Inflammatory macrophage treated with lipopolysaccharide for 4 hours (primary cell): ENCODE data around the gene DEFB126.
"Not testable (repeated sequence)": the region's sequence is repeated elsewhere in the genome, so short reads cannot be mapped to it uniquely, and the experiment has no call there.

Experiments
- DNase-seq: peaks from one replicate; pipeline ENCODE4 v3.0.0-alpha.2; 2020

Gene DEFB126

GRCh38 chr20:142290-142689 is at the start of gene DEFB126:
Gene DEFB126 (plus strand): TSS chr20:142590. CDS start chr20:142629, 39 bp downstream.
- DNase-seq = no peak

- DNase-seq = no peak
These were observed 48.7 kb upstream of the DEFB126 start for GRCh38 chr20:93641-94040.

GRCh38 chr20:95215-95614 is 47.2 kb upstream of the DEFB126 start:
- no peak for DNase-seq

- DNase-seq = not testable (repeated sequence)
These were observed 44.7 kb upstream of the DEFB126 start for GRCh38 chr20:97691-98090.

- no peak for DNase-seq
These were observed 40.4 kb upstream of the DEFB126 start for GRCh38 chr20:101975-102374.

- no peak for DNase-seq
These were observed 38.9 kb upstream of the DEFB126 start for GRCh38 chr20:103456-103855.

- DNase-seq = no peak
These were observed 30.0 kb upstream of the DEFB126 start for GRCh38 chr20:112396-112795.

- DNase-seq = no peak
These were observed 24.9 kb upstream of the DEFB126 start for GRCh38 chr20:117518-117917.

GRCh38 chr20:129786-130323 is 12.5 kb upstream of the DEFB126 start:
- not testable (repeated sequence) for DNase-seq

GRCh38 chr20:137668-138490 is 4.5 kb upstream of the DEFB126 start:
- DNase-seq = peak; percentile 4

- DNase-seq = no peak
These were observed 3.5 kb downstream of the DEFB126 start for GRCh38 chr20:145877-146276.

- DNase-seq = no peak
These were observed 9.7 kb downstream of the DEFB126 start for GRCh38 chr20:152131-152530.

GRCh38 chr20:157154-157553 is 14.8 kb downstream of the DEFB126 start, which contains the start of gene DEFB127:
Gene DEFB127 (plus strand): TSS chr20:157454. CDS start chr20:157545, 91 bp downstream.
- DNase-seq = no peak

- no peak for DNase-seq
These were observed 22.2 kb downstream of the DEFB126 start for GRCh38 chr20:164618-165017.

- DNase-seq = no peak
These were observed 26.5 kb downstream of the DEFB126 start for GRCh38 chr20:168876-169275.

- no peak for DNase-seq
These were observed 41.9 kb downstream of the DEFB126 start for GRCh38 chr20:184288-184687.

GRCh38 chr20:187733-188132 is 45.3 kb downstream of the DEFB126 start:
- no peak for DNase-seq

GRCh38 chr20:189611-190010 is 47.2 kb downstream of the DEFB126 start, which contains the start of gene DEFB128:
Gene DEFB128 (minus strand): TSS chr20:189711. CDS start chr20:189623, 88 bp downstream.
- DNase-seq = no peak
